Measurements from ENCODE around the gene CFAP99.

Gene CFAP99

DNA sequence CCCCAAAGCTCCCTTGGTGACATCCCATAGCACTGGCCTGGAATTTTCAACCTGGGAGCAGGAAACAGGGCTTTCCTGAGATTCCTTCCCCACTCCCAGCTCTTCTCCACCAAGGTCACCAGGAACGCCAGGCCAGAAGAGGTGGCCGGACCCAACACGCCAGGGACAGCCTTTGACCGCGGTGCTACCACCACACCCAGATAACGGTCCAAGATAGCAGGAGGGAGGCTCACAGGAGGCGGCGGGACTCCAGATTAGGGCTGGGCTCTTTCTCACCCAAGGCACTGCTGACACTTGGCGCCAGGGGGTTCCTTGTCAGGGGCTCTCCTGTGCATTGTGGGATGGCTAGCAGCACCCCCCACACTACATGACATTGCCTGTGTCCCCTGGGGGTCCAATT is 23.2 kb upstream of the CFAP99 start:
- H3K4me3 ChIP-seq (ENCODE audit: low read depth, low read length) = no peak overlapping the region
- H3K36me3 ChIP-seq (ENCODE audit: control insufficient read depth, insufficient read depth, low read length) = no peaks in the 10 kb centered on the region
- no peaks in the 10 kb centered on the region for H3K4me1 ChIP-seq
- H3K27me3 ChIP-seq (ENCODE audit: control insufficient read depth, insufficient read depth, low read length) = no peaks in the 10 kb centered on the region
- no peaks in the 10 kb centered on the region for H3K9me3 ChIP-seq (ENCODE audit: control insufficient read depth, low read length)
- no peaks in the 10 kb centered on the region for H3K79me2 ChIP-seq
- H3K4me2 ChIP-seq (ENCODE audit: low read length) = no peak overlapping the region
- TF ChIP-seq, protein P1, sequence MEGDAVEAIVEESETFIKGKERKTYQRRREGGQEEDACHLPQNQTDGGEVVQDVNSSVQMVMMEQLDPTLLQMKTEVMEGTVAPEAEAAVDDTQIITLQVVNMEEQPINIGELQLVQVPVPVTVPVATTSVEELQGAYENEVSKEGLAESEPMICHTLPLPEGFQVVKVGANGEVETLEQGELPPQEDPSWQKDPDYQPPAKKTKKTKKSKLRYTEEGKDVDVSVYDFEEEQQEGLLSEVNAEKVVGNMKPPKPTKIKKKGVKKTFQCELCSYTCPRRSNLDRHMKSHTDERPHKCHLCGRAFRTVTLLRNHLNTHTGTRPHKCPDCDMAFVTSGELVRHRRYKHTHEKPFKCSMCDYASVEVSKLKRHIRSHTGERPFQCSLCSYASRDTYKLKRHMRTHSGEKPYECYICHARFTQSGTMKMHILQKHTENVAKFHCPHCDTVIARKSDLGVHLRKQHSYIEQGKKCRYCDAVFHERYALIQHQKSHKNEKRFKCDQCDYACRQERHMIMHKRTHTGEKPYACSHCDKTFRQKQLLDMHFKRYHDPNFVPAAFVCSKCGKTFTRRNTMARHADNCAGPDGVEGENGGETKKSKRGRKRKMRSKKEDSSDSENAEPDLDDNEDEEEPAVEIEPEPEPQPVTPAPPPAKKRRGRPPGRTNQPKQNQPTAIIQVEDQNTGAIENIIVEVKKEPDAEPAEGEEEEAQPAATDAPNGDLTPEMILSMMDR (IDR thresholded peaks at IDR 0.05) = no peak
- no peak overlapping the region for H2AFZ ChIP-seq
- no peak overlapping the region for H3K9ac ChIP-seq
- H3K27ac ChIP-seq = no peak overlapping the region

DNA sequence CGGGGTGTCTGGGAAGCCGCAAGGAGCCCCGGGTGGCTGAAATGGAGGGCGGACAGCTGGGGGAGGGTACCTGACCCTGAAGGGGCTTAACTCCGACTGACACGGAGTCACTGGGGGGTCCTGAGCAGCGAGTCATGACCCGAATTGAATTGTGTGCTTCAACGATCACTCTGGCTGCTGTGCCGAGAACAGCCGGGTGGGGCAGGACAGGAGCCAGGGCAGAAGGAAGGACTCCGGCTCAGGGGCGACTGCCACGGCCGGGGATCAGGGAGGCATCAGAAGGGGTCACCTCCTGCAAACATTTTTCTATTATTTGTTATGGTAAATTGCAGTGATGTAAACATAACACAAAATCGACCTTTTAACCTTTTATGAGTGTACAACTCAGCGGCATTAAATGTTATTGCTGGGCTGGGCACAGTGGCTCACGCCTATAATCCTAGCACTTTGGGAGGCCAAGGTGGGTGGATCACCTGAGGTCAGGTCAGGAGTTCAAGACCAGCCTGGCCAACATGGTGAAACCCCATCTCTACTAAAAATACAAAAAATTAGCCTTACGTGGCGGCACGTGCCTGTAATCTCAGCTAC is 21.9 kb upstream of the CFAP99 start:
- H3K4me1 ChIP-seq = no peaks in the 10 kb centered on the region
- no peak overlapping the region for H3K4me3 ChIP-seq (ENCODE audit: low read depth, low read length)
- no peak overlapping the region for H3K9ac ChIP-seq
- no peak overlapping the region for H3K27ac ChIP-seq
- TF ChIP-seq, protein P1 (IDR thresholded peaks at IDR 0.05) = no peak
- H3K36me3 ChIP-seq (ENCODE audit: control insufficient read depth, insufficient read depth, low read length) = no peaks in the 10 kb centered on the region
- no peak overlapping the region for H2AFZ ChIP-seq
- H3K9me3 ChIP-seq (ENCODE audit: control insufficient read depth, low read length) = no peaks in the 10 kb centered on the region
- H3K79me2 ChIP-seq = no peaks in the 10 kb centered on the region
- H3K27me3 ChIP-seq (ENCODE audit: control insufficient read depth, insufficient read depth, low read length) = no peaks in the 10 kb centered on the region
- H3K4me2 ChIP-seq (ENCODE audit: low read length) = no peak overlapping the region

DNA sequence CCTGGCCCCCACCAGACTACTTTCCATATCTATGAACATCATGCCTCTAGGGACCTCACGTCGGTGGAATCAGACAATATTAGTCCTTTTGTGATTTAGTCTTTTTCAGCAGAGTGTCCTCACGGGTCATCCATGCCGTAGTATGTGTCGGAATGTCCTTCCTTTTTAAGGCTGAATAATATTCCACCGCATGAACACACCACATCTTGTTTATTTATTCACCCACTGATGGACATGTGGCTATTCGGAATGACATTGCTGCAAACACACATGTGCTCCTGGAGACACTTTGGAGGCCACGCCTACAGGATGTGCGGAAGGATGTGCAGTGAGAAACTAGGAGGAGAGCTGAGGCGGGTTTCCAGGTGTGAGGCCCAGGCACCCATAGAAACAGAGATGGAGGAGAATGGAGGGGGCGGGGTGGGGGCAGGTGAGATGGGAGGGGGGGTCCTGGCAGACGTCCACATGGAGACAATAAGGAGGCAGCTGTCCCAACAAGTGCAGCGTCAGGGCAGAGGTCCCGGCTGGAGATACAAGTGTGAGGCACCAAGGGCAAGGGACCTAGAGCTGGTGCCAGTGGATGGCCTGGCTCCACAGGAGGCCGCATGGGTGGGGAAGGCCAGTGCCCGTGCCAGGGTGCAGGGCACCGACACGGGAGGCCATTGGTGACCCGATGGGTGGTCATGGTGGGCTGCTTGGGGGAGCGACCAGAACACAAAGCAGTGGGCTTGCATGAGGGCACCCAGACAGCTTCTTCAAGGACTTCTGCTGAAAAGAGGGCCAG is 21.0 kb upstream of the CFAP99 start:
- Histone ChIP-seq H3K4me3 (ENCODE audit: low read depth, low read length) (no peak overlapping the region), H2AFZ (no peak overlapping the region), H3K9me3 (ENCODE audit: control insufficient read depth, low read length) (no peaks in the 10 kb centered on the region), H3K27ac (no peak overlapping the region), H3K36me3 (ENCODE audit: control insufficient read depth, insufficient read depth, low read length) (no peaks in the 10 kb centered on the region), H3K9ac (no peak overlapping the region), H3K27me3 (ENCODE audit: control insufficient read depth, insufficient read depth, low read length) (no peaks in the 10 kb centered on the region), H3K79me2 (no peaks in the 10 kb centered on the region), H3K4me1 (no peaks in the 10 kb centered on the region), H3K4me2 (ENCODE audit: low read length) (no peak overlapping the region)
- TF ChIP-seq, protein P1 (IDR thresholded peaks at IDR 0.05) = no peak

DNA sequence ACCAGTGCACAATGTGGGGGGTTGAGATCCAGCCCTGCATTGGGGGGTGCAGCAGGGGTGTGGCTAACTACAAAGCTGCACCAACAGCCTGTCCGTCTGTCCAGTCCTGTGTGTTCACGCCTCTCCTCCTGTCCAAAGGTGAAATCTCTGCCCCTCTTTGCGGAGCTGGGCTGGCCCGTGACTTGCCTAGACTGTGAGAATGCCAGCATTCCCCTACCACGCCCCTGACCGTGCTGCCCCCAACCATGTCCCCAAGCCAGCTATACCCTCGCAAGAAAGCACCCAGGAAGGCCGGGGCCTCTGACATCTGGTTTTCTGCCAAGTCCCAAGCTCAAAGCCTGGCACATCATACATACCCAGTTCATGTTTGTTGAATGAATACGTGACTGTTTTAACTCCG is 19.5 kb upstream of the CFAP99 start:
- no peaks in the 10 kb centered on the region for H3K4me1 ChIP-seq
- H3K27ac ChIP-seq = no peak overlapping the region
- H3K4me3 ChIP-seq (ENCODE audit: low read depth, low read length) = no peak overlapping the region
- no peaks in the 10 kb centered on the region for H3K36me3 ChIP-seq (ENCODE audit: control insufficient read depth, insufficient read depth, low read length)
- H2AFZ ChIP-seq = no peak overlapping the region
- H3K4me2 ChIP-seq (ENCODE audit: low read length) = no peak overlapping the region
- no peaks in the 10 kb centered on the region for H3K79me2 ChIP-seq
- no peak overlapping the region for H3K9ac ChIP-seq
- no peaks in the 10 kb centered on the region for H3K9me3 ChIP-seq (ENCODE audit: control insufficient read depth, low read length)
- TF ChIP-seq, protein P1 (IDR thresholded peaks at IDR 0.05) = no peak
- no peaks in the 10 kb centered on the region for H3K27me3 ChIP-seq (ENCODE audit: control insufficient read depth, insufficient read depth, low read length)

All from parathyroid adenoma (tissue), 2 donors.